ENCODE measurements around the gene DGKG.
A peak's percentile ranks its signal among the peaks of the same experiment; 100 is the strongest.

Gene DGKG

GRCh38 chr3:186107215-186108105, 254.6 kb downstream of the DGKG start:
- Histone ChIP-seq H3K27ac (ENCODE audit: poor library complexity, severe bottlenecking) (peak overlapping the region; percentile 76), H3K36me3 (ENCODE audit: low read depth) (peaks cover 26% of the 10 kb centered on the region), H3K27me3 (ENCODE audit: insufficient read depth, poor library complexity, severe bottlenecking) (no peaks in the 10 kb centered on the region), H3K9me3 (ENCODE audit: severe bottlenecking) (no peaks in the 10 kb centered on the region), H3K4me3 (ENCODE audit: severe bottlenecking) (peak overlapping the region; percentile 61), H3K4me1 (ENCODE audit: insufficient read depth, poor library complexity, severe bottlenecking) (peaks cover 36% of the 10 kb centered on the region)
- DNase-seq (ENCODE audit: low spot score) (peak; percentile 74), ATAC-seq (ENCODE audit: low read depth) (peak; percentile 44)
- no peak for TF ChIP-seq CTCF (IDR thresholded peaks at IDR 0.05; ENCODE audit: poor library complexity, severe bottlenecking)

- peaks cover 36% of the 10 kb centered on the region for H3K4me1 ChIP-seq (ENCODE audit: insufficient read depth, poor library complexity, severe bottlenecking)
- H3K27ac ChIP-seq (ENCODE audit: poor library complexity, severe bottlenecking) = peak overlapping the region; percentile 76
- DNase-seq (ENCODE audit: low spot score) = no peak
- peaks cover 39% of the 10 kb centered on the region for H3K36me3 ChIP-seq (ENCODE audit: low read depth)
- H3K4me3 ChIP-seq (ENCODE audit: severe bottlenecking) = no peak overlapping the region
- H3K9me3 ChIP-seq (ENCODE audit: severe bottlenecking) = no peaks in the 10 kb centered on the region
- no peak for ATAC-seq (ENCODE audit: low read depth)
- no peak for TF ChIP-seq CTCF (IDR thresholded peaks at IDR 0.05; ENCODE audit: poor library complexity, severe bottlenecking)
- no peaks in the 10 kb centered on the region for H3K27me3 ChIP-seq (ENCODE audit: insufficient read depth, poor library complexity, severe bottlenecking)
These were observed 256.5 kb downstream of the DGKG start for GRCh38 chr3:186105543-186105942.

DNA sequence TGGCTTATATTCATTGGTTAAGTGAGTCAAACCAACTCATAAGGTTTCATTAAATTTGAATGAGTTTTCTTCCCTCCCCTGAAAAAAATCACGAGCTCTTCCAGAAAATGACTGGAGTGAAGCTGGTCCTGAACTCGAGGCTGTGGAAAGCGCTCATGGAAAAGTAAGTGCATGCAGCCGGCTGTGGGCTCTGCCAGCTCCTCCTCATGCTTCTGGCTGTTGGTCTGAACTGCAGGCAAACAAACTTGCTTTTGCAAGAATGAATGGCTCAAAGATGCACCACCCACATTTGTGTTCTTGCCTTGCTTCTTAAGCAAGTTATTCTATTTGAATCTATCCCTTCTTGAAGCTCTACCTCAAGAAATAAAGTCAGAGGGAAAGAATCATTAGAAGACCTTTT, 259.3 kb downstream of the DGKG start:
- no peak overlapping the region for H3K27ac ChIP-seq (ENCODE audit: poor library complexity, severe bottlenecking)
- DNase-seq (ENCODE audit: low spot score) (no peak), ATAC-seq (ENCODE audit: low read depth) (no peak)
- no peaks in the 10 kb centered on the region for H3K27me3 ChIP-seq (ENCODE audit: insufficient read depth, poor library complexity, severe bottlenecking)
- no peak for TF ChIP-seq CTCF (IDR thresholded peaks at IDR 0.05; ENCODE audit: poor library complexity, severe bottlenecking)
- peaks cover 39% of the 10 kb centered on the region for H3K36me3 ChIP-seq (ENCODE audit: low read depth)
- no peaks in the 10 kb centered on the region for H3K9me3 ChIP-seq (ENCODE audit: severe bottlenecking)
- no peak overlapping the region for H3K4me3 ChIP-seq (ENCODE audit: severe bottlenecking)
- peaks cover 56% of the 10 kb centered on the region for H3K4me1 ChIP-seq (ENCODE audit: insufficient read depth, poor library complexity, severe bottlenecking)

DNA sequence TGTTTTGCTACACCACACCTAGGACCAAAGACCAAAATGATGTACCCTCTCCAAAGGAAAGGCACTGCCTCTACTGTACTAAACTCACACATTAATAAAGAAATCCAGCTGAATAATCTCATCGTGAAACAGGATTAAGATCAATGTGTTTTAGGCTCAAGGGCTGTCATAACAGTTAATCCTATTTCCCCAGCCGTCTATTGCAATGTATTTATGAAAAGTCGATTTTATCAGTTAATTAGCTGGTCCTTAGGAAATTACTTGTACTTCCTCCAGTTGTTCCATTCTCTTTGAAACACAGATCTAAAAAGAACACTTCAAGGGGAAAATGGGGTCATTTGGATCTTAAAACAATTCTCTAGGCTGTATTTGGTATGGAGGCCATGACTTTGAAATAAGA, 261.6 kb downstream of the DGKG start:
- Histone ChIP-seq H3K4me3 (ENCODE audit: severe bottlenecking) (no peak overlapping the region), H3K9me3 (ENCODE audit: severe bottlenecking) (no peaks in the 10 kb centered on the region), H3K27ac (ENCODE audit: poor library complexity, severe bottlenecking) (no peak overlapping the region), H3K27me3 (ENCODE audit: insufficient read depth, poor library complexity, severe bottlenecking) (no peaks in the 10 kb centered on the region), H3K36me3 (ENCODE audit: low read depth) (peaks cover 55% of the 10 kb centered on the region), H3K4me1 (ENCODE audit: insufficient read depth, poor library complexity, severe bottlenecking) (peaks cover 49% of the 10 kb centered on the region)
- TF ChIP-seq CTCF (IDR thresholded peaks at IDR 0.05; ENCODE audit: poor library complexity, severe bottlenecking) = no peak
- ATAC-seq (ENCODE audit: low read depth) (no peak), DNase-seq (ENCODE audit: low spot score) (no peak)

GRCh38 chr3:186099178-186099577, 262.9 kb downstream of the DGKG start:
- peaks cover 54% of the 10 kb centered on the region for H3K36me3 ChIP-seq (ENCODE audit: low read depth)
- no peak overlapping the region for H3K4me3 ChIP-seq (ENCODE audit: severe bottlenecking)
- ATAC-seq (ENCODE audit: low read depth) (peak; percentile 8; the same call in 1 of the 3 replicates), DNase-seq (ENCODE audit: low spot score) (peak; percentile 71)
- H3K27me3 ChIP-seq (ENCODE audit: insufficient read depth, poor library complexity, severe bottlenecking) = no peaks in the 10 kb centered on the region
- no peak for TF ChIP-seq CTCF (IDR thresholded peaks at IDR 0.05; ENCODE audit: poor library complexity, severe bottlenecking)
- H3K9me3 ChIP-seq (ENCODE audit: severe bottlenecking) = no peaks in the 10 kb centered on the region
- peaks cover 39% of the 10 kb centered on the region for H3K4me1 ChIP-seq (ENCODE audit: insufficient read depth, poor library complexity, severe bottlenecking)
- peak overlapping the region; percentile 61 for H3K27ac ChIP-seq (ENCODE audit: poor library complexity, severe bottlenecking)

Data from RWPE2 (cell line).